SH-SY5Y (cell line): Measurements from ENCODE around the gene IYD.

Experiments
- GATA2 ChIP-seq: IDR thresholded peaks from 2 replicates; pipeline ENCODE4 v1.6.1; 2011; ENCODE audit warnings: mild to moderate bottlenecking, low read depth, low read length
- GATA3 ChIP-seq: IDR thresholded peaks from 2 replicates; pipeline ENCODE4 v1.6.1; 2011; ENCODE audit warnings: low read depth, mild to moderate bottlenecking, low read length, moderate library complexity

DNA sequence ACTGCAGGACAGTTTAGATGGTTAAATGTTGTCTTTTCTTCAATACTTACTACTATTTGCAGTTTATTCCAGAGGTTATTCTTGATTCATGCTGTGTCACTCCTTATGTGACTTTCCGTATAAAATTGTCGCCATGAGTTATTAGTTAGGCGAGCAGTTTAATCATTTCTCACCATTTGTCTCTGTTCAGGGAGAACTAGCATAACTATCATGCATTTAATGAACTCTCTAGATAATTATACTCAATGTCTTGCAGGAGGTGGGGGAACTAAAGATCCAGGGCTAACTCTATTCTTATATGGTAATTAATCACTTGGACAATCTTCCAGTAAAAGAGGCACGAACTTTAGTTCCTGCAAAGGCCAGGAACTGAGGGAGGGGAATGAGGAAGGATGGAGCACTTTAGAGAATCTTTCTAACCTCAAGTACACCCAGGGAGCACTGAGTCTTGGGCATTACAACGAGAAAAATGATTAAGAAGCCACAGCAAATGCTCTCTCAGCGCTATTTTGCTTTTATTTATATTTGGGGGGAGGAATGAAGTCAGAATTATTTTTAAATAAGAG, 58.3 kb downstream of the IYD start:
- TF ChIP-seq GATA2 (no peak), GATA3 (no peak)
